ENCODE data around the gene PDIA6. TPM values are rescaled to one million over a fixed set of nuclear protein-coding genes. Genes with fewer than 3 reads are reported as not detected.

The PDIA6 gene
- total and polyA plus RNA-seq, 2 of the 4 experiments (the other 2 are of a cell fraction) = 204 to 349 TPM

DNA sequence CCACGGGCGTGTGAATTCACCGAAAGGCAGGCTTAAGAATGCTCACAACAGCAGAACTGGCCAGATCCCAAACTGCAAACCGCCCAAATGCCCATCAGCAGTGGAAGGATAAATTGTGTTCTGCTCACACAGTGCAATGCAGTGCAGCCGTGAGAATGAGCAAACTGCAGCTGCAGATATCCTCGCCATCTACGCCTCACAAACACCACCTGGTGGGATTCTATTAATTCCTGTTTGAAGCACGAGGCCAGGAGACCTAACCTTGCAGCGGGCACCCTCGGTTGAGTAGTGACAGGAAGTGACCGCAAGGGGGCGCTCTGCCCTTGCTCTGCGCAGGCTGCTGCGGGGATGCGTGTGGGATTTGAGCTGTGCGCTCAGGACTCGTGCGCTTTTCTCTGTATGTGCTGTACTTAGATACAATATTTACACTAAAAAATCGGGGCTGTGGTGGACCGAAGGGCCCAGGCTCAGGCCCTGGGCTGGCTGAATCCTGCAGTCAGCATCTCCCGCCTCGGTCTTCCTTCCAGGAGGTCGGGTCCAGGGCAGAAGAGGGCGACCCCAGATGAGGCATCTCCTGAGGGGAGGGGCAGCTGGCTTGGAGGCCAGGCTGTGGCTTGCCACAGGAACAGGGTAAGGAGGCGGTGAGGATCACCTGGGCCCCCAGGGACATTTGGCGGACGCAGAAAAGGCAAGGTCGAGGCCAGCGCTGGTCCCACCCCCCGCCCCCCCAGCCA, 19.8 kb upstream of the PDIA6 start (continued):
- TF ChIP-seq MXI1 (IDR thresholded peaks at IDR 0.05; ENCODE audit: borderline replicate concordance, low read depth, low read length) = peak; percentile 42; the same call in 1 of the 2 replicates

GRCh38 chr2:10831400-10831985, 18.9 kb upstream of the PDIA6 start:
- ATAC-seq (ENCODE audit: low read depth) (no peak), DNase-seq (no peak)
- H3K4ac ChIP-seq (ENCODE audit: low read depth, low read length) = no peak overlapping the region
- no peaks in the 10 kb centered on the region for H3K9me1 ChIP-seq (ENCODE audit: insufficient read depth, low read length)
- CTCF ChIA-PET = interaction anchor here (0.6 to 2.6 kb wide), 5 partner anchors 19 to 752 kb away, joined by 4 to 35 read pairs (median 6); partner anchors contain the start of gene PDIA6
- H3K56ac ChIP-seq (ENCODE audit: extremely low read depth, insufficient read depth, low read length) = no peak overlapping the region
- no peak overlapping the region for H2BK5ac ChIP-seq (ENCODE audit: low read depth, low read length, poor library complexity, severe bottlenecking)
- H3K9ac ChIP-seq (ENCODE audit: low read depth, low read length) = no peak overlapping the region
- in situ Hi-C loops (cut with MboI; ENCODE audit: low sequenced_read_pairs) (loop anchor here (10.0 kb wide), 2 partner anchors 613 to 753 kb away; no protein-coding TSS in a partner anchor), dilution Hi-C loops (cut with HindIII; ENCODE audit: low sequenced_read_pairs, unreplicated experiment) (no loop called here), intact Hi-C loops (cut with micrococcal nuclease) (loop anchor here (5.0 to 10.0 kb wide), 2 partner anchors 81 to 613 kb away; partner anchors contain the start of gene KCNF1)
- no peak overlapping the region for H3K14ac ChIP-seq (replicated peaks; ENCODE audit: low read depth, low read length)
- H3K18ac ChIP-seq (ENCODE audit: low read depth, low read length) = no peak overlapping the region
- no peak overlapping the region for H3K4me3 ChIP-seq (ENCODE audit: insufficient read depth, low read depth, low read length)
- H3K79me1 ChIP-seq (ENCODE audit: low read depth in 1 of 2, low read length in 2 of 2) = no peaks in the 10 kb centered on the region
- no peaks in the 10 kb centered on the region for H4K20me1 ChIP-seq (ENCODE audit: insufficient read depth, low read length)
- H4K91ac ChIP-seq (ENCODE audit: insufficient read depth, low read depth, low read length) = no peak overlapping the region
- WGBS, 2 experiments (ENCODE audit: extremely low coverage in 2 of 2, insufficient read length in 1 of 2) = 46% methylated on average over 7 of the region's 16 CpGs; no CpG with 5 or more reads in 1 of the 2 experiments
- no peaks in the 10 kb centered on the region for H3K9me3 ChIP-seq (ENCODE audit: control insufficient read depth, insufficient read depth, low read length)
- H2AK5ac ChIP-seq (ENCODE audit: low read depth, low read length) = no peak overlapping the region
- H4K5ac ChIP-seq (ENCODE audit: low read depth, low read length) = no peak overlapping the region
- H3K27me3 ChIP-seq (ENCODE audit: control insufficient read depth, insufficient read depth, low read length) = peaks cover 37% of the 10 kb centered on the region
- no peak for TF ChIP-seq RCOR1 (IDR thresholded peaks at IDR 0.05; ENCODE audit: insufficient replicate concordance, low read length)
- no peak for TF ChIP-seq FOS (IDR thresholded peaks at IDR 0.05; ENCODE audit: low read depth, low read length)
- TF ChIP-seq RAD21 (IDR thresholded peaks at IDR 0.05; ENCODE audit: low read length) = no peak
- no peak for TF ChIP-seq CTCF (conservative IDR thresholded peaks at IDR 0.05; ENCODE audit: low read depth, low read length)
- no peak for TF ChIP-seq CEBPB (IDR thresholded peaks at IDR 0.05; ENCODE audit: low read depth, low read length)
- TF ChIP-seq NFE2L2 (IDR thresholded peaks at IDR 0.05; ENCODE audit: low read depth, low read length) = no peak
- TF ChIP-seq SMC3 (IDR thresholded peaks at IDR 0.05; ENCODE audit: low read depth, low read length) = no peak
- TF ChIP-seq, protein P1, sequence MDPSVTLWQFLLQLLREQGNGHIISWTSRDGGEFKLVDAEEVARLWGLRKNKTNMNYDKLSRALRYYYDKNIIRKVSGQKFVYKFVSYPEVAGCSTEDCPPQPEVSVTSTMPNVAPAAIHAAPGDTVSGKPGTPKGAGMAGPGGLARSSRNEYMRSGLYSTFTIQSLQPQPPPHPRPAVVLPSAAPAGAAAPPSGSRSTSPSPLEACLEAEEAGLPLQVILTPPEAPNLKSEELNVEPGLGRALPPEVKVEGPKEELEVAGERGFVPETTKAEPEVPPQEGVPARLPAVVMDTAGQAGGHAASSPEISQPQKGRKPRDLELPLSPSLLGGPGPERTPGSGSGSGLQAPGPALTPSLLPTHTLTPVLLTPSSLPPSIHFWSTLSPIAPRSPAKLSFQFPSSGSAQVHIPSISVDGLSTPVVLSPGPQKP (IDR thresholded peaks at IDR 0.05; ENCODE audit: borderline replicate concordance, low read depth, low read length) = no peak
- TF ChIP-seq RFX5 (IDR thresholded peaks at IDR 0.05; ENCODE audit: low read depth, low read length) = no peak
- no peak for TF ChIP-seq BHLHE40 (IDR thresholded peaks at IDR 0.05; ENCODE audit: low read depth, low read length)
- TF ChIP-seq POLR2A (IDR thresholded peaks at IDR 0.05; ENCODE audit: low read depth, low read length) = no peak
- BruUV-seq (replicated peaks) = no TSS peak
- no peaks in the 10 kb centered on the region for H3K36me3 ChIP-seq (ENCODE audit: control insufficient read depth, insufficient read depth, low read length)
- H2BK15ac ChIP-seq (ENCODE audit: low read depth, low read length) = no peak overlapping the region
- no peaks in the 10 kb centered on the region for H3K4me1 ChIP-seq (ENCODE audit: control insufficient read depth, insufficient read depth, low read length)
- H2AFZ ChIP-seq (replicated peaks; ENCODE audit: low read length, poor library complexity) = peak overlapping the region; percentile 58
- H2BK20ac ChIP-seq (ENCODE audit: low read depth, low read length) = no peak overlapping the region
- no peak overlapping the region for H3K4me2 ChIP-seq (ENCODE audit: low read depth, low read length)
- no peak overlapping the region for H4K8ac ChIP-seq (ENCODE audit: low read depth in 2 of 2, low read length in 2 of 2)
- no peak overlapping the region for H2BK120ac ChIP-seq (ENCODE audit: low read depth, low read length)
- no peak overlapping the region for H3K27ac ChIP-seq (ENCODE audit: insufficient read depth, low read length)
- no peak overlapping the region; the same call in 1 of the 2 replicates for H3K23ac ChIP-seq (ENCODE audit: low read depth, low read length)
- POLR2A ChIA-PET (ENCODE audit: unreplicated experiment) = no interaction called here
- H2AK9ac ChIP-seq (replicated peaks; ENCODE audit: low read depth, low read length, poor library complexity) = no peak overlapping the region
